Mesothelial cell of epicardium (in vitro differentiated cells): Measurements from ENCODE around the gene RASSF3. TPM values are rescaled to one million over a fixed set of nuclear protein-coding genes. Genes with fewer than 3 reads are reported as not detected.

Experiments
- DNase-seq, 2 experiments: peaks; one replicate each; pipeline ENCODE4 v3.0.0; 2021; ENCODE audit warnings: low spot score in 2 of 2; ENCODE audit not compliant: unreplicated experiment in 2 of 2
- H3K27ac Mint-ChIP-seq: 2 replicates; pipeline ENCODE4 v1.8.0; 2021; ENCODE audit warnings: mixed read lengths
- H3K27me3 Mint-ChIP-seq: 2 replicates; pipeline ENCODE4 v1.8.0; 2021; ENCODE audit warnings: low read depth, mixed read lengths
- H3K36me3 Mint-ChIP-seq: 2 replicates; pipeline ENCODE4 v1.8.0; 2021; ENCODE audit warnings: mixed read lengths
- H3K4me1 Mint-ChIP-seq: 2 replicates; pipeline ENCODE4 v1.8.0; 2021; ENCODE audit warnings: mixed read lengths
- H3K4me3 Mint-ChIP-seq: 2 replicates; pipeline ENCODE4 v1.8.0; 2021; ENCODE audit warnings: mild to moderate bottlenecking, moderate library complexity, mixed read lengths
- H3K9me3 Mint-ChIP-seq: 2 replicates; pipeline ENCODE4 v1.8.0; 2021; ENCODE audit warnings: mixed read lengths
- CTCF ChIP-seq: fragments of 200-600 bp; sonication (generic); IDR thresholded peaks from one replicate; pipeline ENCODE4 v1.5.0; 2021; ENCODE audit warnings: antibody characterized with exemption; ENCODE audit not compliant: unreplicated experiment
- total RNA-seq: library from RNA; stranded (reverse); gene quantifications from 3 replicates; pipeline ENCODE4 v1.2.1, GENCODE V29; 2021

The RASSF3 gene
- total RNA-seq, 1 donor from 2014 or later: 16.3 TPM

GRCh38 chr12:64583771-64584421 is 26.4 kb upstream of the RASSF3 start:
- H3K4me3 Mint-ChIP-seq: no peak overlapping the region
- no peaks in the 10 kb centered on the region for H3K36me3 Mint-ChIP-seq
- H3K27ac Mint-ChIP-seq: peak overlapping the region; percentile 21
- H3K27me3 Mint-ChIP-seq: no peaks in the 10 kb centered on the region
- no peak for DNase-seq
- no peak for TF ChIP-seq CTCF
- peaks cover 29% of the 10 kb centered on the region for H3K4me1 Mint-ChIP-seq
- no peaks in the 10 kb centered on the region for H3K9me3 Mint-ChIP-seq

- no peak for TF ChIP-seq CTCF
- no peak for DNase-seq
- no peaks in the 10 kb centered on the region for H3K27me3 Mint-ChIP-seq
Observed at GRCh38 chr12:64585104-64585503, 25.2 kb upstream of the RASSF3 start.

GRCh38 chr12:64587447-64587846 is 22.8 kb upstream of the RASSF3 start:
- H3K36me3 Mint-ChIP-seq: no peaks in the 10 kb centered on the region
- H3K9me3 Mint-ChIP-seq: no peaks in the 10 kb centered on the region
- no peak overlapping the region for H3K4me3 Mint-ChIP-seq
- no peak for DNase-seq
- H3K4me1 Mint-ChIP-seq: peaks cover 22% of the 10 kb centered on the region
- H3K27me3 Mint-ChIP-seq: no peaks in the 10 kb centered on the region
- H3K27ac Mint-ChIP-seq: no peak overlapping the region
- no peak for TF ChIP-seq CTCF

More at GRCh38 chr12:64585104-64585503, 25.2 kb upstream of the RASSF3 start:
- no peak overlapping the region for H3K4me3 Mint-ChIP-seq
- H3K27ac Mint-ChIP-seq: no peak overlapping the region
- H3K9me3 Mint-ChIP-seq: no peaks in the 10 kb centered on the region
- H3K36me3 Mint-ChIP-seq: no peaks in the 10 kb centered on the region
- peaks cover 29% of the 10 kb centered on the region for H3K4me1 Mint-ChIP-seq

GRCh38 chr12:64590183-64590582 is 20.1 kb upstream of the RASSF3 start:
- no peak overlapping the region for H3K27ac Mint-ChIP-seq
- DNase-seq: no peak
- no peaks in the 10 kb centered on the region for H3K36me3 Mint-ChIP-seq
- no peaks in the 10 kb centered on the region for H3K27me3 Mint-ChIP-seq
- peaks cover under 1% of the 10 kb centered on the region for H3K4me1 Mint-ChIP-seq
- no peak for TF ChIP-seq CTCF
- H3K4me3 Mint-ChIP-seq: no peak overlapping the region
- H3K9me3 Mint-ChIP-seq: no peaks in the 10 kb centered on the region

GRCh38 chr12:64595863-64596793 is 14.2 kb upstream of the RASSF3 start:
- Mint-ChIP-seq H3K4me3 (no peak overlapping the region), H3K9me3 (no peaks in the 10 kb centered on the region), H3K4me1 (peaks cover 3% of the 10 kb centered on the region), H3K36me3 (no peaks in the 10 kb centered on the region), H3K27ac (no peak overlapping the region), H3K27me3 (no peaks in the 10 kb centered on the region)
- no peak for DNase-seq
- no peak for TF ChIP-seq CTCF
